Dedifferentiated amniotic fluid mesenchymal stem cell (primary cell): ENCODE measurements around the gene ACOT6.
"Not testable (repeated sequence)": the region's sequence is repeated elsewhere in the genome, so short reads cannot be mapped to it uniquely, and the experiment has no call there.

Experiments used
- DNase-seq: peaks from one replicate; pipeline ENCODE4 v3.0.0-alpha.2; 2016; ENCODE audit errors: extremely low spot score

Gene ACOT6

DNA sequence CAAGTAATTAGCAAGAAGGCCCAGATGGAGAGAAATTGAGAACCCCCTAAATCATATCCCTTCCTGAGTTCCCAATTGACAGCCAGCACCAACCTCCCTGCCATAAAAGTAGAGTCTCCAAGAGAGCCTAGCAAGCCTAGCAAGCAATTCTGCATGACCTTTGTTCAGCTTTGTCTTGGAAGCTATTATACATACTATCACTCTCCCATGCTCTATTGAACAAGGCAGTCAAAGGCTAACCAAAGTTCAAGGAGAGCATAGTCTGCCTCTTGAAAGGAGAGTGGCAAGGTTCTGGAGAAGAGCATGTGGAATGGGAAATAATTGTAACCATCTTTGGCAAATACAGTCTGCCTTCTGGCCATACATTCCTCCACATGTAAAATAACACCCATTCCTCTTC, 12.8 kb upstream of the ACOT6 start:
- no peak for DNase-seq

DNA sequence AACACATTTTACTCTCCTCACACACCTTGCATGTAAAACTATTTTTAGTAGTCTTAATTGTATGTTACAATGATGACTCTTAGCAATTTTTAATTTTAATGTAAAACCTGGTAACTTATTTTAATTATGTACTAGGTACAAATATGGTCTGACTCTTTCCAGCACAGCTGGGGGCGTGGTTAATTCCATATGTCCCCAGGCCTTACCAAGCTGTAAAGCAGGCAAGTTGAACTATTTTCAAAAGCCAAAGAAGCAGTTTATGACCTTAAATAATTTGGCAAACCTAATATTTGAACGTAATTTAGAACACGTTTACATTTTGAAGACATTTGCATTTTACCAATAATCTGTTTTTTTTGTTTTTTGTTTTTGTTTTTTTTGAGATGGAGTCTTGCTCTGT, 9.3 kb upstream of the ACOT6 start:
- DNase-seq = no peak

GRCh38 chr14:73606271-73606670, 6.0 kb upstream of the ACOT6 start:
- no peak for DNase-seq

DNA sequence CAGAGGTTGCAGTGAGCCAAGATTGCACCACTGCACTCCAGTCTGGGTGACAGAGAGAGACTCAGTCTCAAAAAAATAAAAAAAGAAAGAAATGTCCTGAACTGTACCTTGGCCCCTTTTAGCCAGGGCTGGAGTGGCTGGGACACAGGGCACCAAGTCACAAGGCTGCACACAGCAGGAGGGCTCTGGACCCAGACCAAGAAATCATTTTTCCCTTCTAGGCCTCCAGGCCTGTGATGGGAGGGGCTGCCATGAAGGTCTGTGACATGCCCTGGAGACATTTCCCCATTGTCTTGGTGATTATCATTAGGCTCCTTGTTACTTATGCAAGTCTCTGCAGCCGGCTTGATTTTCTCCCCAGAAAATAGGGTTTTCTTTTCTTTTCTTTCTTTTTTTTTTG, 5.1 kb upstream of the ACOT6 start:
- DNase-seq = no peak

- DNase-seq = no peak
These were observed 1.6 kb upstream of the ACOT6 start for GRCh38 chr14:73610687-73611086.

GRCh38 chr14:73613046-73613383, 698 bp downstream of the ACOT6 start:
- DNase-seq = no peak

DNA sequence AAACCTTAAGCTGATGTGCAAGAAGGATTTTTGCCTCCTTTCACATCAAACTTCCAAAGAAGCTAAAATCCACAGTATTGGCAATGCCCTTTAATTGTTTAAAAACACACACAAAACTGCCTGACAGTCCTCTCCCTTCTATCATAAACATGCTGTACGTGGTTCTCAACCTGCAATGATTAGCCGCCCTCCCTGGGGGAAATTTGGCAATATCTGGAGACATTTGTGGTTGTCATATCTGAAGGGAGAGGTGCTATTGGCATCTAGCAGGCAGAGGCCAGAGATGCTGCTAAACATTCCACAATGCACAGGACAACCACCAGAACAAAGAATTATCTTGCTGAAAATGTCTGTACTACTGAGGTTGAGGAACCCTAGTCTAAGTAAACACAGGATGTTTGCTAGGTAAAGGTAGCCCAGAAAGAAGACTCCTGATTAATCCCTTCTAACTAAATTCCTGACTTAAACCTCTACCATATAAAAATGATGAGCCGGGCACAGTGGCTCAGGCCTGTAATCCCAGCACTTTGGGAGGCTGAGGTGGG, 1.2 kb downstream of the ACOT6 start:
- no peak for DNase-seq

GRCh38 chr14:73616831-73617230, 4.5 kb downstream of the ACOT6 start:
- DNase-seq = no peak

- DNase-seq = no peak
These were observed 7.2 kb downstream of the ACOT6 start for GRCh38 chr14:73619524-73619923.

DNA sequence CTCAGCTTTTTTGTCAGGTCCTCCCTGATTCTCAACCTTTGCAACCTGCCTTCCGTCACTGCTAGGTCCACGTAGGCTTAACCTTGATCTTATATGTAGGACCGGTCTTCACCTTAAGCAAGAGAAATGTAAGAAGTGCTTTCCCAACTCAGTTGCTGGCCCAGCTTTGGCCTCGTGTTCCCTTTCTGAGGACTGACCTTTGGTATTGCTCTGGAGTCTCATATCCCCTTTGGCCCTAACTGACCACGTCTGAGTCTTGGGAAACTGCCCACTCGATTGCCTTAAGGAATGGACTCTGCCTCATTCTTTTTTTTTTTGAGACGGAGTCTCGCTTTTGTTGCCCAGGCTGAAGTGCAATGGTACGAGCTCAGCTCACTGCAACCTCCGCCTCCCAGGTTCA, 8.0 kb downstream of the ACOT6 start:
- DNase-seq = no peak

DNA sequence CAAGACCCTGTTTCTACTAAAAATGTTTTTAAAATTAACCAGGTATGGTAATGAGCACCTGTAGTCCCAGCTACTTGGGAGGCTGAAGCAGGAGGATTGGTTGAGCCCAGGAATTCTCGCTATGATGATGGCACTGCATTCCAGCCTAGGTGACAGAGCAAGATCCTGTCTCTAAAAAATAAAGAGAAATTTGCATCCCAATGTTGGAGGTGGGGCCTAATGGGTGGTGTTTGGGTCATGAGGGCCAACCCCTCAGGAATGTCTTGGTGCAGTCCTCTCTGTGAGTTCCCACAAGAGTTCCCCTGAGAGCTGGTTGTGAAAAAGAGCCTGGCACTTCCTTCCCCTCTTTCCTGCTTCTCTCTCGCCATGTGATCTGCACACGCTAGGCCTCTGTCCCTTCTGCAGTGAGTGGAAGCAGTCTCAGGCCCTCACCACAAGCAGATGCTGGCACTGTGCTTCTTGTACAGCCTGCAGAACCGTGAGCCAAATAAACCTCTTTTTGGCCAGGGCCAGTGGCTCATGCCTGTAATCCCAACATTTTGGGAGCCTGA, 11.3 kb downstream of the ACOT6 start:
- DNase-seq = no peak

GRCh38 chr14:73625706-73626105, 13.4 kb downstream of the ACOT6 start:
- no peak for DNase-seq

- DNase-seq = no peak
These were observed 14.8 kb downstream of the ACOT6 start for GRCh38 chr14:73627151-73627558.

DNA sequence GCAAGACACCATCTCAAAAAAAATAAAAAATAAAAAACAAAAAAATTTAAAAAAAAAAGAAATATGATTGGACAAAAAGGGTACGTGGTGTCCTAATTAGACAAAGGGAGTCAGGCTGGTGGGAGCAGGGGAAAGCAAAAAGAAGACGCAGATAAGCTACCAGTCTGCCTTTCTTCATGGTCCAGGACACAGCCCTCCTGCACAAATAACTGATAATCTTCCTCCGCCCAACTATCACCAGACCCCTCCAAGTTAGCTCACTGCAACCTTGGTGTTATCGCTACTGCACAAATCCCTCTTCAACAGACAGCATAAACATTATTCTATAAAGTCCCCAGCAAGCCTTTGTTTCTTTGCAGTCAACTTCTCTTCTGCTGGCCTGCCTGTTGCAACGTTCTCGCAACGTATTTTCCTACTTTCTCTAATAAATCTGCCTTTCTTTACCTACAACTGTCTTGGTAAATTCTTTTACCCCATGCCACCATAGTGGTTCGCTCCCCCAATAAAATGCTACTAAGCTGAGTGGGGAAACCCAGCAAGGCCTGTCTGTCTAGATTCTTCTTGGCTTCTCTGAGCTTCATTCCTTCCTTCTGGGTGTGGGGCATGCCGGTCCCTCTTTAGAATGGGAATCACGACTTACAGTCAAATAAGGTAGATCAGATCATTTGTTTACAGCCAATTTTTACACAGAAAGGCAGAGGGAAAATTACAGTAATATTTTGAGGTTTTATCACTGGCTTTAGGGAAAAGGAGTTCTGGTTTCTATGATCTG, 17.9 kb downstream of the ACOT6 start:
- no peak for DNase-seq

GRCh38 chr14:73633116-73634010, 21.0 kb downstream of the ACOT6 start:
- peak; percentile 64 for DNase-seq

DNA sequence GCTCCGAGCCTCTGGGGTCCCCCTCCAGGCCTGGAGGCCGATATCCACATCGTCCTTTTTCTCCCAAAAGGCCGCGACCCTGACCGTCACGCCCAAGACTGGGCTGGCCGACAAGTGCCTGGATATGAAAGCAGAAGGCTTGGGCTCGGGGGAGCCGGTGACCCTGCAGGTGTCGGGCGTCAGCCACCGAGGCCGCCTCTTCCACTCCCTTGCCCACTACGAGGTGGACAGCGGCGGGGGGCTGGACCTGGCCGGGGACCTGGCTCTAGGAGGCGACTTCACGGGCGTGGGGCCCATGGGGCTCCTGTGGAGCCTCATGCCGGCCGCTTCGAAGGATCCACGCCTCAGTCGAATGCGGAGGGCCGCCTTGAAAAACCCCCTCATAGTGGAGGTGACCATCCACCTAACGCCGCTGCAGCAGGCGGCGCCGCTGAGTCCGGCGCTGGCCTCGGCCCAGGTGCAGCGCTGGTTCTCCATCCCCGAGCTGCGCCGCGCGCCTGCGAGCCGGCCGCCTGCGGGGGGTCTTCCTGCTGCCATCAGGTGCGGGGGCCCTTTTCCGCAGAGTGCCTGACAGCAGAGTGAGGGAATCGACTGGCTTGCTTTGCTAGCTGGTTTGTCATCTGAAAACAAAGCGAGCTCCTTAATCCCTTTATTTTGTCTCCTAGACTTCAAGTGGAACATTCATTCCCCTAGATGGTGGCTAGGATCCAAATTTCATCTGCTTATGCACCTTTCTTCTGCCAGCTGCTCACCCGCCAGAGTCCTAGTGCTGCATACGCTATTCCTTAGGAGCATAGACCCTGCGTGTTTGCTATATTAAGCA, 21.9 kb downstream of the ACOT6 start:
- no peak for DNase-seq

- not testable (repeated sequence) for DNase-seq
These were observed 24.0 kb downstream of the ACOT6 start for GRCh38 chr14:73636355-73636754.

DNA sequence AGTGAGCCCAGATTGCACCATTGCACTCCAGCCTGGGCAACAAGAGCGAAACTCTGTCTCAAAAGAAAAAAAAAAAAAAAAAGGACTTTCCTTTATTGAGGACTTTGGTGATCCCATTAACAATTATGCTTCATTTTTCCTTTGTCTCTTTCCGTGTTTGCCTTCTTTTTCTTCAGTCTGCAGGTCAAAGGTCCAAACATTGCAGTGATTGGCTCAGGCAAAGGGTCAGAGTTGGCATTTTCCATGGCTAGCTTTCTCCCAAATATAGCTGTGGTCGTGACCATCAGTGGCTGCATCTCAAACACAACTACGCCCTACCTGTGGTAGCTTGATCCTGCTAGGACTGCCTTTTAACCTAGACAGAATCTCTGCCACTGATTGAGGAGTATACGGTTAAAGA, 25.5 kb downstream of the ACOT6 start:
- no peak for DNase-seq

- DNase-seq = no peak
These were observed 28.6 kb downstream of the ACOT6 start for GRCh38 chr14:73640796-73641365.

DNA sequence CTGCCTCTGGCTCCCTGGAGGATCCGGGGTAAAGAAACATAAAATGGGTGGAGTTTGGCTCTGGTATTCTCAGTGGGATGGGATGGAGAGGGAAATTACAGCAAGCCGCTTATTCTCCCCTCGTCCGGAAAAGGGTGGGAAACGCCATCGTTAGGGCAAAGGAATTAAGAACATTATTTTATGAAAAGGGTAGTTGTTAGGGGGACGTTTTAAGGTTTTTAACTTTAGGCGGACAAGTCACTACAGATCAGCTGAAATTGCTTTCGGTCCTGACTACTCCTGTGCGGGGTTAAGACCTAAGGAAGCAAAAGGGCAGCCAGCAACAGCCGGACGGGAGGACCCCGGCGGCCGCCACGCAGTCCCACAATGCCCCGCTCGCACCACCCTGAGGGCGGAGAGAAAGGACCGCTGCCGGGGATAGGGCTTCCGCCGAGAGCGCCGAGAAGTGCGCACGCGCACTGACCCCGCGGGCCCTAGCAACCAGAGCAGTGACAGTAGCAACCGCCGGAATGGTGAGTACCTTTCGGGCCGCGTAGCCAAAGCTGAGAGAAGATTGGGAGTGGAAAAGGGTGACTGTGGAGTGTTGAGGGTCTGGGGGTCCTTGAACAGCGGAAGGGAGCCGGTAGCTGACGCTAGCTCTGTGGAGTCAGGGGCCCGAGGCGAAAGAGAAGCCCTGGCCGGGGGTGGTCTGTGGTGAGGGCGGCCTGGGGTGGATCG, 32.4 kb downstream of the ACOT6 start, which contains the start of gene DNAL1:
Gene DNAL1, plus strand, starts transcription at position 456 of the 717 bp plus-strand sequence. Its CDS starts 54 bp downstream, at position 510.
- DNase-seq = peak; percentile 83

DNA sequence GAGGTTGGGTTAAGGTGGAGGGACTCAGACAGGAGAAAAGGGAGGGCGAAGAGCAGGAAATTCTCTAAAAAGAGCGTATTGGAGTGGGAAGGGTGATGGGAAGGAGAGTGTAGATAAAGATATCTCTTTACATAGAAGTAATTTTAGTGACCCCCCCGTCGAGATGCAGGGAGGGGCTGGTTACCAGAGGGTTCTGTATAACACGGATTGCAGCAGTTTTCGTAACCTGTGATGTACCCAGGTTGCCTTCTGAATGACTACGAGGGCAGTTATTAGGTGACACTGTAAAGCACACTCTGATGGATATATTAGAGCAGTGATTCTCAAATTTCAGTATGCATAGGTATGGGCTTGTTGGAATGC, 32.9 kb downstream of the ACOT6 start:
- DNase-seq = no peak
